ENCODE measurements around the gene COPS9.

DNA sequence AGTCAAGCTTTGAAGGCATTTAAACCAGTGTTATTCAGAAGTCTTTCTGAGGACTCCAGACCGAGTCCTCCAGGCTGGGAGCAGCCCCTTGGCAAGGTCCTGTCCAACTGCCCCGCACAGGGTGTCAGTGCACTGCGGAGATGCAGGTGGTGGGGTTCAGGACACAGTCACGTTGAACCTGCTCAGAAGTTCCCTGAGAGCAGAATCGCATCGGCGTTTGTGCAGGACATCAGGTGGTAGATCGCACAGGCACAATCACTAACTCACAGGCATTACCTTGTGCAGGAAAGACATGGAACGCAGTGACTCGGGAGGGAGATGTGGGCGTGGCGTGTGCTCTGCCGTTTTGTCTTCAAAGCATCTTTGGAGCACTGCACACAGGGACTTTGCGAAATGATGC is 10.4 kb downstream of the COPS9 start:
- TF ChIP-seq POLR2AphosphoS5 (IDR thresholded peaks at IDR 0.05): no peak
- TF ChIP-seq, protein P1, sequence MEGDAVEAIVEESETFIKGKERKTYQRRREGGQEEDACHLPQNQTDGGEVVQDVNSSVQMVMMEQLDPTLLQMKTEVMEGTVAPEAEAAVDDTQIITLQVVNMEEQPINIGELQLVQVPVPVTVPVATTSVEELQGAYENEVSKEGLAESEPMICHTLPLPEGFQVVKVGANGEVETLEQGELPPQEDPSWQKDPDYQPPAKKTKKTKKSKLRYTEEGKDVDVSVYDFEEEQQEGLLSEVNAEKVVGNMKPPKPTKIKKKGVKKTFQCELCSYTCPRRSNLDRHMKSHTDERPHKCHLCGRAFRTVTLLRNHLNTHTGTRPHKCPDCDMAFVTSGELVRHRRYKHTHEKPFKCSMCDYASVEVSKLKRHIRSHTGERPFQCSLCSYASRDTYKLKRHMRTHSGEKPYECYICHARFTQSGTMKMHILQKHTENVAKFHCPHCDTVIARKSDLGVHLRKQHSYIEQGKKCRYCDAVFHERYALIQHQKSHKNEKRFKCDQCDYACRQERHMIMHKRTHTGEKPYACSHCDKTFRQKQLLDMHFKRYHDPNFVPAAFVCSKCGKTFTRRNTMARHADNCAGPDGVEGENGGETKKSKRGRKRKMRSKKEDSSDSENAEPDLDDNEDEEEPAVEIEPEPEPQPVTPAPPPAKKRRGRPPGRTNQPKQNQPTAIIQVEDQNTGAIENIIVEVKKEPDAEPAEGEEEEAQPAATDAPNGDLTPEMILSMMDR (IDR thresholded peaks at IDR 0.05): no peak

Data from transverse colon (tissue), 4 donors.